HCT116 (cell line): ENCODE measurements around the gene CD109. TPM values are rescaled to one million over a fixed set of nuclear protein-coding genes. Genes with fewer than 3 reads are reported as not detected.

Source experiments
- ATAC-seq: fragments of 200-7000 bp; cut with Tn5 transposase; 2 replicates; pipeline ENCODE4 v1.9.1; 2020; ENCODE audit warnings: mild to moderate bottlenecking, moderate library complexity
- BruUV-seq: library from RNA; stranded (reverse); fragments of 400-500 nt; replicated peaks from 2 replicates; lab custom pipeline; 2021; lab: Mats Ljungman, UMichigan
- CTCF ChIA-PET: fragments of 300-600 bp; sonication (Branson Sonifier 250); formaldehyde crosslinking; loops from one replicate; lab custom pipeline; 2021; ENCODE audit warnings: antibody characterized with exemption; lab: Charles Lee
- POLR2A ChIA-PET: fragments of 300-600, 350-600 bp; sonication (Branson Sonifier 250); formaldehyde crosslinking; loops from one replicate; lab custom pipeline; 2021; ENCODE audit warnings: antibody characterized with exemption; lab: Charles Lee
- RAD21 ChIA-PET, 2 experiments: fragments of 300-600 bp; sonication (Branson Sonifier 250); formaldehyde crosslinking; loops; one replicate each; lab custom pipeline; 2023; ENCODE audit warnings: low total read pairs in 2 of 2; ENCODE audit not compliant: uncharacterized antibody in 2 of 2, unreplicated experiment in 2 of 2, low non-redundant PET in 1 of 2; lab: Charles Lee
- DNase-seq: peaks from one replicate; pipeline ENCODE4 v3.0.0-alpha.2; 2010; ENCODE audit warnings: low read depth, low spot score
- H2AFZ ChIP-seq: fragments of 200-600 bp; shearing (Covaris generic), sonication (generic); 2 replicates; pipeline ENCODE4 v1.6.1; 2017; ENCODE audit warnings: low read depth, mixed run types, mixed read lengths, antibody characterized with exemption, low read length; ENCODE audit not compliant: poor library complexity, severe bottlenecking
- H3K27ac ChIP-seq: 2 replicates; pipeline ENCODE4 v1.5.1; 2012; ENCODE audit warnings: low read depth, low read length
- H3K27me3 ChIP-seq: fragments of 200-600 bp; sonication (generic); 2 replicates; pipeline ENCODE4 v1.6.1; 2016; ENCODE audit warnings: mixed run types, low read length, mixed read lengths; ENCODE audit not compliant: insufficient read depth
- H3K36me3 ChIP-seq, 2 experiments: fragments of 200-500 bp in 1 of 2; fragments of 200-600 bp in 1 of 2; sonication (Bioruptor generic) in 1 of 2; sonication (generic) in 1 of 2; 2 replicates each; pipeline versions ENCODE4 v1.5.1 to v1.6.1; 2014 to 2016; ENCODE audit warnings: low read length in 2 of 2, inconsistent platforms in 1 of 2, mixed read lengths in 1 of 2, mixed run types in 1 of 2; ENCODE audit not compliant: insufficient read depth in 2 of 2, control insufficient read depth in 1 of 2
- H3K4me1 ChIP-seq, 2 experiments: fragments of 200-600 bp in 1 of 2; sonication (generic) in 1 of 2; 2 replicates each; pipeline versions ENCODE4 v1.5.1 to v1.6.1; 2012 to 2017; ENCODE audit warnings: low read length in 2 of 2, inconsistent platforms in 1 of 2, mild to moderate bottlenecking in 1 of 2, mixed read lengths in 1 of 2, mixed run types in 1 of 2, moderate library complexity in 1 of 2; ENCODE audit not compliant: insufficient read depth in 2 of 2, control insufficient read depth in 1 of 2
- H3K4me2 ChIP-seq: fragments of 200-600 bp; sonication (generic); 2 replicates; pipeline ENCODE4 v1.6.1; 2017; ENCODE audit warnings: mixed run types, low read length, mixed read lengths
- H3K4me3 ChIP-seq, 2 experiments: fragments of 200-600 bp in 1 of 2; sonication (generic) in 1 of 2; replicated peaks in 1 of 2; 2 replicates each; pipeline ENCODE4 v1.5.1; 2011 to 2016; ENCODE audit warnings: low read length in 2 of 2, control low read depth in 1 of 2, low read depth in 1 of 2, mild to moderate bottlenecking in 1 of 2, mixed read lengths in 1 of 2, mixed run types in 1 of 2
- H3K79me2 ChIP-seq: fragments of 200-600 bp; sonication (generic); 2 replicates; pipeline ENCODE4 v1.6.1; 2017; ENCODE audit warnings: mild to moderate bottlenecking, mixed run types, low read length, moderate library complexity, mixed read lengths; ENCODE audit not compliant: insufficient read depth
- H3K9ac ChIP-seq: fragments of 200-600 bp; sonication (generic); 2 replicates; pipeline ENCODE4 v1.6.1; 2016; ENCODE audit warnings: low read length, mixed read lengths
- H3K9me2 ChIP-seq: fragments of 200-600 bp; sonication (generic), shearing (Covaris generic); 2 replicates; pipeline ENCODE4 v1.6.1; 2017; ENCODE audit warnings: mixed run types, mild to moderate bottlenecking, moderate library complexity; ENCODE audit not compliant: insufficient read depth
- H3K9me3 ChIP-seq, 2 experiments: fragments of 200-500 bp in 1 of 2; fragments of 200-600 bp in 1 of 2; sonication (Bioruptor generic) in 1 of 2; sonication (generic) in 1 of 2; 2 replicates each; pipeline ENCODE4 v1.6.1; 2014 to 2017; ENCODE audit warnings: low read length in 2 of 2, mixed read lengths in 2 of 2, inconsistent platforms in 1 of 2, low read depth in 1 of 2, mild to moderate bottlenecking in 1 of 2, mixed run types in 1 of 2, moderate library complexity in 1 of 2; ENCODE audit not compliant: control insufficient read depth in 1 of 2, insufficient read depth in 1 of 2
- H4K20me1 ChIP-seq: fragments of 200-600 bp; sonication (generic), shearing (Covaris generic); 2 replicates; pipeline ENCODE4 v1.6.1; 2017; ENCODE audit warnings: mixed run types, mild to moderate bottlenecking, moderate library complexity; ENCODE audit not compliant: insufficient read depth
- POLR2A ChIP-seq: IDR thresholded peaks from 2 replicates; pipeline ENCODE4 v1.7.0; 2011; ENCODE audit warnings: borderline replicate concordance; ENCODE audit not compliant: insufficient read depth, insufficient read length; ENCODE audit errors: extremely low read depth
- RAD21 ChIP-seq: IDR thresholded peaks from 2 replicates; pipeline ENCODE4 v1.6.1; 2012; ENCODE audit warnings: low read depth, mild to moderate bottlenecking
- ZNF274 ChIP-seq: fragments of 200-500 bp; sonication (Bioruptor generic); IDR thresholded peaks from 2 replicates; pipeline ENCODE4 v1.6.1; 2014; ENCODE audit warnings: mild to moderate bottlenecking, low read depth, low read length, inconsistent platforms
- intact Hi-C: fragments of 100-400 bp; cut with micrococcal nuclease; formaldehyde crosslinking; loops from 2 replicates; pipeline ENCODE4 v1.10.0; 2022
- total RNA-seq: library from RNA; stranded (reverse); gene quantifications from one replicate; pipeline ENCODE4 v1.2.1, GENCODE V29; 2021; ENCODE audit not compliant: unreplicated experiment
- TF ChIP-seq, protein P1 (sequence below): IDR thresholded peaks from 2 replicates; pipeline ENCODE4 v1.6.1; 2012; ENCODE audit warnings: low read depth
- TF ChIP-seq, protein P2 (sequence below), 3 experiments: fragments of 200-600 bp in 1 of 3; sonication (generic) in 1 of 3; IDR thresholded peaks in 2 of 3; conservative IDR thresholded peaks in 1 of 3; 2 replicates each; pipeline ENCODE4 v1.5.1; 2012 to 2017; ENCODE audit warnings: low read depth in 2 of 3, low read length in 2 of 3, antibody characterized with exemption in 1 of 3, borderline replicate concordance in 1 of 3, control low read depth in 1 of 3, mild to moderate bottlenecking in 1 of 3, mixed read lengths in 1 of 3, mixed run types in 1 of 3, moderate library complexity in 1 of 3; ENCODE audit not compliant: insufficient read depth in 1 of 3
- TF ChIP-seq, protein P3 (sequence below): IDR thresholded peaks from 2 replicates; pipeline ENCODE4 v1.6.1; 2011; ENCODE audit warnings: mild to moderate bottlenecking, low read length, moderate library complexity; ENCODE audit not compliant: insufficient replicate concordance; ENCODE audit errors: extremely low read depth

CD109 gene
- total RNA-seq, 1 experiment from 2014 or later, result 42.1 TPM

DNA sequence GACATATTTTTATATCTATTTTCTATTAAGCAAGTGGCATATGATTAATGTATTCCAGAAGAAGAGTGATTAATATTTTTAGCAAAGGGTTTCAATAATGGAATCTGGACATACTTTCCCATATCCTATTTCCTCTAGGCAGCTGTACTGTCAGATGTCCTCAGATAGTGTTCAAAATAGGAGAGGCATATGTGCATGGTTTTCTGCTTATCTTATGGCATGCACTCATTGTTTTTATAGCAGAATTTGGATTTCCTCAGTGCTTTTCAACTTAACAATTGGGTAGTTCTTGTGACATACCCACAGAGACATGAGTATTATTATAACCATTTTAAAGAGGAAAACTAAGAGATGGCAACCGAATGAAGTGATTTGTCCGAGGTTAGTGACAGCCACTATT lies 29.6 kb upstream of the CD109 start:
- Histone ChIP-seq H3K36me3 (no peaks in the 10 kb centered on the region), H3K4me1 (peaks cover 6 to 14% of the 10 kb centered on the region in 2 experiments; a peak in 3 of 4 replicates), H3K9me3 (no peaks in the 10 kb centered on the region), H3K27ac (no peak overlapping the region), H3K4me2 (peak overlapping the region; percentile 8; the same call in 1 of the 2 replicates), H3K9me2 (no peaks in the 10 kb centered on the region), H4K20me1 (no peaks in the 10 kb centered on the region), H3K27me3 (no peaks in the 10 kb centered on the region), H3K79me2 (no peaks in the 10 kb centered on the region), H3K4me3 (no peak overlapping the region), H2AFZ (no peak overlapping the region), H3K9ac (no peak overlapping the region)
- DNase-seq, result no peak
- POLR2A ChIA-PET, result interaction anchor here (1.0 kb wide), 1 partner anchor 12 kb away, joined by 3 read pairs; no protein-coding TSS in a partner anchor
- ATAC-seq, result no peak
- intact Hi-C loops, result no loop called here
- RAD21 ChIA-PET, result no interaction called here
- CTCF ChIA-PET, result no interaction called here
- no TSS peak for BruUV-seq
- TF ChIP-seq RAD21, result no peak
- TF ChIP-seq POLR2A, result no peak
- TF ChIP-seq, protein P1, sequence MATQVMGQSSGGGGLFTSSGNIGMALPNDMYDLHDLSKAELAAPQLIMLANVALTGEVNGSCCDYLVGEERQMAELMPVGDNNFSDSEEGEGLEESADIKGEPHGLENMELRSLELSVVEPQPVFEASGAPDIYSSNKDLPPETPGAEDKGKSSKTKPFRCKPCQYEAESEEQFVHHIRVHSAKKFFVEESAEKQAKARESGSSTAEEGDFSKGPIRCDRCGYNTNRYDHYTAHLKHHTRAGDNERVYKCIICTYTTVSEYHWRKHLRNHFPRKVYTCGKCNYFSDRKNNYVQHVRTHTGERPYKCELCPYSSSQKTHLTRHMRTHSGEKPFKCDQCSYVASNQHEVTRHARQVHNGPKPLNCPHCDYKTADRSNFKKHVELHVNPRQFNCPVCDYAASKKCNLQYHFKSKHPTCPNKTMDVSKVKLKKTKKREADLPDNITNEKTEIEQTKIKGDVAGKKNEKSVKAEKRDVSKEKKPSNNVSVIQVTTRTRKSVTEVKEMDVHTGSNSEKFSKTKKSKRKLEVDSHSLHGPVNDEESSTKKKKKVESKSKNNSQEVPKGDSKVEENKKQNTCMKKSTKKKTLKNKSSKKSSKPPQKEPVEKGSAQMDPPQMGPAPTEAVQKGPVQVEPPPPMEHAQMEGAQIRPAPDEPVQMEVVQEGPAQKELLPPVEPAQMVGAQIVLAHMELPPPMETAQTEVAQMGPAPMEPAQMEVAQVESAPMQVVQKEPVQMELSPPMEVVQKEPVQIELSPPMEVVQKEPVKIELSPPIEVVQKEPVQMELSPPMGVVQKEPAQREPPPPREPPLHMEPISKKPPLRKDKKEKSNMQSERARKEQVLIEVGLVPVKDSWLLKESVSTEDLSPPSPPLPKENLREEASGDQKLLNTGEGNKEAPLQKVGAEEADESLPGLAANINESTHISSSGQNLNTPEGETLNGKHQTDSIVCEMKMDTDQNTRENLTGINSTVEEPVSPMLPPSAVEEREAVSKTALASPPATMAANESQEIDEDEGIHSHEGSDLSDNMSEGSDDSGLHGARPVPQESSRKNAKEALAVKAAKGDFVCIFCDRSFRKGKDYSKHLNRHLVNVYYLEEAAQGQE, result no peak

DNA sequence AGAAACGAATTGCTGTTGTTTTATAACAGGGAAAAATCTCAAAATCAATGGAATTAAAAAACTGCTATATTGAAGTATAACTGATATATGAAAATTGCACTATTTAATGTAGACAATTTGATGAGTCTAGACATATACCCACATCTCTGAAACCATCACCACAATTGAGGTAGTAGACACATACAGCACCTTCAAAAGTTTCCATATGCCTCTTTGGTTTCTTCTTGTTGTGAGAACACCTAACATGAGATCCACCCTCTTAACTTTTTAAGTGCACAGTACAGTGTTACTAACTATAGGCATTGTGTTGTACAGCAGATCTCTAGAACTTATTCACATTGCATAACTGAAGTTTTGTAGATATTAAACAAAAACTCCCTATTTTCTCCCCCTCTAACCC lies 28.2 kb upstream of the CD109 start:
- Histone ChIP-seq H4K20me1 (no peaks in the 10 kb centered on the region), H3K9me2 (no peaks in the 10 kb centered on the region), H3K4me2 (no peak overlapping the region), H3K36me3 (no peaks in the 10 kb centered on the region), H3K4me1 (peaks cover 6 to 14% of the 10 kb centered on the region in 2 experiments; a peak in 3 of 4 replicates), H3K27me3 (no peaks in the 10 kb centered on the region), H3K9ac (no peak overlapping the region), H3K9me3 (no peaks in the 10 kb centered on the region), H3K27ac (no peak overlapping the region), H3K4me3 (no peak overlapping the region), H3K79me2 (no peaks in the 10 kb centered on the region), H2AFZ (no peak overlapping the region)
- intact Hi-C loops, result no loop called here
- ChIA-PET POLR2A (no interaction called here), CTCF (interaction anchor here (1.2 kb wide), 1 partner anchor 8 kb away, joined by 3 read pairs; no protein-coding TSS in a partner anchor), RAD21 (no interaction called here)
- TF ChIP-seq ZNF274, result no peak
- TF ChIP-seq, protein P2, sequence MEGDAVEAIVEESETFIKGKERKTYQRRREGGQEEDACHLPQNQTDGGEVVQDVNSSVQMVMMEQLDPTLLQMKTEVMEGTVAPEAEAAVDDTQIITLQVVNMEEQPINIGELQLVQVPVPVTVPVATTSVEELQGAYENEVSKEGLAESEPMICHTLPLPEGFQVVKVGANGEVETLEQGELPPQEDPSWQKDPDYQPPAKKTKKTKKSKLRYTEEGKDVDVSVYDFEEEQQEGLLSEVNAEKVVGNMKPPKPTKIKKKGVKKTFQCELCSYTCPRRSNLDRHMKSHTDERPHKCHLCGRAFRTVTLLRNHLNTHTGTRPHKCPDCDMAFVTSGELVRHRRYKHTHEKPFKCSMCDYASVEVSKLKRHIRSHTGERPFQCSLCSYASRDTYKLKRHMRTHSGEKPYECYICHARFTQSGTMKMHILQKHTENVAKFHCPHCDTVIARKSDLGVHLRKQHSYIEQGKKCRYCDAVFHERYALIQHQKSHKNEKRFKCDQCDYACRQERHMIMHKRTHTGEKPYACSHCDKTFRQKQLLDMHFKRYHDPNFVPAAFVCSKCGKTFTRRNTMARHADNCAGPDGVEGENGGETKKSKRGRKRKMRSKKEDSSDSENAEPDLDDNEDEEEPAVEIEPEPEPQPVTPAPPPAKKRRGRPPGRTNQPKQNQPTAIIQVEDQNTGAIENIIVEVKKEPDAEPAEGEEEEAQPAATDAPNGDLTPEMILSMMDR (IDR thresholded peaks at IDR 0.05 in 2 of 3, conservative IDR thresholded peaks at IDR 0.05 in 1 of 3; ENCODE audit: borderline replicate concordance in 1 of 3, insufficient read depth in 1 of 3, low read depth in 2 of 3, low read length in 2 of 3), result no peak
- TF ChIP-seq, protein P3, sequence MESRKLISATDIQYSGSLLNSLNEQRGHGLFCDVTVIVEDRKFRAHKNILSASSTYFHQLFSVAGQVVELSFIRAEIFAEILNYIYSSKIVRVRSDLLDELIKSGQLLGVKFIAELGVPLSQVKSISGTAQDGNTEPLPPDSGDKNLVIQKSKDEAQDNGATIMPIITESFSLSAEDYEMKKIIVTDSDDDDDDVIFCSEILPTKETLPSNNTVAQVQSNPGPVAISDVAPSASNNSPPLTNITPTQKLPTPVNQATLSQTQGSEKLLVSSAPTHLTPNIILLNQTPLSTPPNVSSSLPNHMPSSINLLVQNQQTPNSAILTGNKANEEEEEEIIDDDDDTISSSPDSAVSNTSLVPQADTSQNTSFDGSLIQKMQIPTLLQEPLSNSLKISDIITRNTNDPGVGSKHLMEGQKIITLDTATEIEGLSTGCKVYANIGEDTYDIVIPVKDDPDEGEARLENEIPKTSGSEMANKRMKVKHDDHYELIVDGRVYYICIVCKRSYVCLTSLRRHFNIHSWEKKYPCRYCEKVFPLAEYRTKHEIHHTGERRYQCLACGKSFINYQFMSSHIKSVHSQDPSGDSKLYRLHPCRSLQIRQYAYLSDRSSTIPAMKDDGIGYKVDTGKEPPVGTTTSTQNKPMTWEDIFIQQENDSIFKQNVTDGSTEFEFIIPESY, result no peak
- ATAC-seq (no peak), DNase-seq (no peak)
- no TSS peak for BruUV-seq
